Brain microvascular endothelial cell (primary cell): ENCODE measurements around the gene RMI2.

Source experiments
- DNase-seq: peaks from one replicate; pipeline ENCODE4 v3.0.0-alpha.2; 2020
- H3K27ac ChIP-seq: fragments of 250-450 bp; sonication (Bioruptor Pico); 2 replicates; pipeline ENCODE4 v1.5.1; 2020; ENCODE audit warnings: mild to moderate bottlenecking, moderate library complexity
- H3K27me3 ChIP-seq: fragments of 250-450 bp; sonication (Bioruptor Pico); replicated peaks from 2 replicates; pipeline ENCODE4 v1.5.1; 2020; ENCODE audit warnings: mild to moderate bottlenecking
- H3K36me3 ChIP-seq: fragments of 250-450 bp; sonication (Bioruptor Pico); replicated peaks from 2 replicates; pipeline ENCODE4 v1.5.1; 2020; ENCODE audit warnings: mild to moderate bottlenecking
- H3K4me3 ChIP-seq: 2 replicates; pipeline ENCODE4 v1.5.1; 2011; ENCODE audit warnings: low read depth, mild to moderate bottlenecking, control low read depth, low read length, moderate library complexity
- CTCF ChIP-seq: IDR thresholded peaks from 2 replicates; pipeline ENCODE4 v1.5.1; 2011; ENCODE audit warnings: low read depth, mild to moderate bottlenecking, moderate library complexity, low read length, control low read depth, inconsistent platforms; ENCODE audit errors: missing control alignments
- in situ Hi-C: cut with HindIII; loops from 2 replicates; pipeline ENCODE4 v1.10.0; 2017; ENCODE audit warnings: low sequenced_read_pairs, low pct_ligation_motif_present

The RMI2 gene

GRCh38 chr16:11314309-11314894, 30.9 kb upstream of the RMI2 start:
- Histone ChIP-seq H3K36me3 (no peaks in the 10 kb centered on the region), H3K27ac (no peak overlapping the region), H3K27me3 (no peaks in the 10 kb centered on the region), H3K4me3 (no peak overlapping the region)
- no peak for DNase-seq
- in situ Hi-C loops = no loop called here
- TF ChIP-seq CTCF = no peak

- in situ Hi-C loops = no loop called here
- peak; percentile 45 for DNase-seq
These were observed 29.7 kb upstream of the RMI2 start for GRCh38 chr16:11315510-11315909.

GRCh38 chr16:11316331-11317015, 28.8 kb upstream of the RMI2 start:
- in situ Hi-C loops = no loop called here

More at GRCh38 chr16:11315510-11315909, 29.7 kb upstream of the RMI2 start:
- peak; percentile 68 for TF ChIP-seq CTCF
- Histone ChIP-seq H3K4me3 (no peak overlapping the region), H3K27ac (no peak overlapping the region), H3K36me3 (no peaks in the 10 kb centered on the region), H3K27me3 (no peaks in the 10 kb centered on the region)

GRCh38 chr16:11318817-11319216, 26.4 kb upstream of the RMI2 start:
- Histone ChIP-seq H3K27ac (no peak overlapping the region), H3K4me3 (no peak overlapping the region), H3K27me3 (no peaks in the 10 kb centered on the region), H3K36me3 (no peaks in the 10 kb centered on the region)
- TF ChIP-seq CTCF = no peak
- no peak for DNase-seq
- in situ Hi-C loops = no loop called here

More at GRCh38 chr16:11316331-11317015, 28.8 kb upstream of the RMI2 start:
- H3K36me3 ChIP-seq = no peaks in the 10 kb centered on the region
- no peak overlapping the region for H3K27ac ChIP-seq
- no peak overlapping the region for H3K4me3 ChIP-seq
- DNase-seq = no peak
- no peaks in the 10 kb centered on the region for H3K27me3 ChIP-seq
- no peak for TF ChIP-seq CTCF

GRCh38 chr16:11319529-11320146, 25.6 kb upstream of the RMI2 start:
- no peak for TF ChIP-seq CTCF
- no peak for DNase-seq

More at GRCh38 chr16:11319529-11320146, 25.6 kb upstream of the RMI2 start:
- Histone ChIP-seq H3K27me3 (no peaks in the 10 kb centered on the region), H3K36me3 (no peaks in the 10 kb centered on the region), H3K27ac (no peak overlapping the region), H3K4me3 (no peak overlapping the region)
- in situ Hi-C loops = no loop called here
